ENCODE measurements around the gene CCDC24. TPM values are rescaled to one million over a fixed set of nuclear protein-coding genes. Genes with fewer than 3 reads are reported as not detected.

CCDC24 gene
- total RNA-seq, 3 donors from 2014 or later (not counting 1 experiment from before 2014, with no cell fraction given), result 3.8 to 5.2 (median 3.9) TPM

DNA sequence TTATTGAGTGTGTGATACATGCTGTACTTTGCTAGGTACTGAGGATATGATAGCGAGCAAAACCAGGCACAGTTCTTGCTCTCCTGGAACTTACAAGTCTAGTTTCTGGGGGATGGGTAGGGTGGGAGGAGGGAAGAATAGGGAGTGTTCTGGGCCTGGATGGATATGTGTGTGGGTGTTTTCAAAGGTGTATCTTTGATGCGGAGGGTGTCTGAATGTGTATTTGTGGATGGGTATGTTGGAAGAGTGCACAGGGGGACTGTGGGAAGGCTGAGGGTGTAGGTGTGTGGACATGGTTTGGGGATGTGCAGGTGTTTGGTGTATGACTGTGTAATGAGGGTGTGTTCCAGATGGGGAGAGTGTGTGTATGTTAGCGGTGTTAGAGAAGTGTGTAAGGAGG lies 26.1 kb upstream of the CCDC24 start:
- no peak for ATAC-seq
- intact Hi-C loops (cut with micrococcal nuclease), result no loop called here
- no peaks in the 10 kb centered on the region for H3K36me3 Mint-ChIP-seq
- H3K27ac ChIP-seq (ENCODE audit: low read length), result no peak overlapping the region
- no peak overlapping the region for H3K4me3 ChIP-seq (ENCODE audit: low read length)
- H3K9me3 ChIP-seq (ENCODE audit: control insufficient read depth, insufficient read depth, low read length), result no peaks in the 10 kb centered on the region
- H3K36me3 ChIP-seq (ENCODE audit: control insufficient read depth, insufficient read depth, low read length), result peaks cover 9% of the 10 kb centered on the region
- no peak overlapping the region for H3K4me3 Mint-ChIP-seq
- DNase-seq, result no peak
- H3K9me3 Mint-ChIP-seq, result no peaks in the 10 kb centered on the region
- H3K27ac Mint-ChIP-seq, result no peak overlapping the region
- H3K27me3 ChIP-seq (ENCODE audit: control insufficient read depth, insufficient read depth, low read length), result no peaks in the 10 kb centered on the region
- H3K4me1 Mint-ChIP-seq, result peaks cover 11 to 13% of the 10 kb centered on the region in 2 donors
- peaks cover 10% of the 10 kb centered on the region for H3K4me1 ChIP-seq (ENCODE audit: control insufficient read depth, insufficient read depth, low read length)
- TF ChIP-seq, protein P1, sequence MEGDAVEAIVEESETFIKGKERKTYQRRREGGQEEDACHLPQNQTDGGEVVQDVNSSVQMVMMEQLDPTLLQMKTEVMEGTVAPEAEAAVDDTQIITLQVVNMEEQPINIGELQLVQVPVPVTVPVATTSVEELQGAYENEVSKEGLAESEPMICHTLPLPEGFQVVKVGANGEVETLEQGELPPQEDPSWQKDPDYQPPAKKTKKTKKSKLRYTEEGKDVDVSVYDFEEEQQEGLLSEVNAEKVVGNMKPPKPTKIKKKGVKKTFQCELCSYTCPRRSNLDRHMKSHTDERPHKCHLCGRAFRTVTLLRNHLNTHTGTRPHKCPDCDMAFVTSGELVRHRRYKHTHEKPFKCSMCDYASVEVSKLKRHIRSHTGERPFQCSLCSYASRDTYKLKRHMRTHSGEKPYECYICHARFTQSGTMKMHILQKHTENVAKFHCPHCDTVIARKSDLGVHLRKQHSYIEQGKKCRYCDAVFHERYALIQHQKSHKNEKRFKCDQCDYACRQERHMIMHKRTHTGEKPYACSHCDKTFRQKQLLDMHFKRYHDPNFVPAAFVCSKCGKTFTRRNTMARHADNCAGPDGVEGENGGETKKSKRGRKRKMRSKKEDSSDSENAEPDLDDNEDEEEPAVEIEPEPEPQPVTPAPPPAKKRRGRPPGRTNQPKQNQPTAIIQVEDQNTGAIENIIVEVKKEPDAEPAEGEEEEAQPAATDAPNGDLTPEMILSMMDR (IDR thresholded peaks at IDR 0.05), result no peak
- no peaks in the 10 kb centered on the region for H3K27me3 Mint-ChIP-seq (ENCODE audit: low read depth in 2 of 2)
- WGBS (ENCODE audit: insufficient coverage), result 96% methylated on average over 3 of the region's 3 CpGs

DNA sequence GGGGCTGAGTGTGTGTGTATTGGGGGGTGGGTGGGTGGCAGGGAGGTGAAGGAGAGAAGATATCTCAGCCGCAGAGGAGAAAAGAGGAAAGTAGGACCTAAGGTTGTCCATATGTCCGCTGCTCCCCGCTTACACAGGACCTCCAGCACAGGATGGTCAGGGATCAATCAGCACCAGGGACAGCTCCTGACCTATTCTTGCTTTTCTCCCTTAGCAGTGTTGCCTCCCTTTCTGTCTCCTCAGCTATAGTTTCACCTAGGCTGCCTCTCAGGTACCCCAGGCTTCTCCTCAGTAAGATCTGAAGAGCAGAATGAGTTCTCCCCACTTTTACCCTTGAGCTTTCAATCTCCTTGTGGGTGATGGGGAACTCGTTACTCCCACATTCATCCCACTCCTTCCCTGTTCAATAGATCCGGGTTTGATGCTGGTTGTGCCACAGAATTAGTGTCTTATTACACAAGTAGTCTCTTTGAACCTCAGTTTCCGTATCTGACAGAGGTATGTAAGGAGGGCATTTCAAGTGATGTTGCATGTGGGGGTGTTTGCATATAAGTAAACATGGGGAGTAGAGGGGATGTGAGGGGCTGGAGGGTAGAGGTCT lies 23.0 kb upstream of the CCDC24 start:
- Mint-ChIP-seq H3K27ac (no peak overlapping the region), H3K4me1 (peaks cover 24 to 25% of the 10 kb centered on the region in 2 donors), H3K36me3 (no peaks in the 10 kb centered on the region), H3K27me3 (ENCODE audit: low read depth in 2 of 2) (no peaks in the 10 kb centered on the region), H3K9me3 (no peaks in the 10 kb centered on the region), H3K4me3 (no peak overlapping the region)
- DNase-seq, result peak in 1 of 2 donors; percentile 56
- Histone ChIP-seq H3K9me3 (ENCODE audit: control insufficient read depth, insufficient read depth, low read length) (no peaks in the 10 kb centered on the region), H3K4me1 (ENCODE audit: control insufficient read depth, insufficient read depth, low read length) (peaks cover 20% of the 10 kb centered on the region), H3K4me3 (ENCODE audit: low read length) (no peak overlapping the region), H3K27ac (ENCODE audit: low read length) (no peak overlapping the region), H3K36me3 (ENCODE audit: control insufficient read depth, insufficient read depth, low read length) (peaks cover 3% of the 10 kb centered on the region), H3K27me3 (ENCODE audit: control insufficient read depth, insufficient read depth, low read length) (no peaks in the 10 kb centered on the region)
- TF ChIP-seq, protein P1 (IDR thresholded peaks at IDR 0.05), result no peak
- no peak for ATAC-seq
- WGBS (ENCODE audit: insufficient coverage), result 94% methylated on average over 6 of the region's 6 CpGs
- intact Hi-C loops (cut with micrococcal nuclease), result no loop called here

DNA sequence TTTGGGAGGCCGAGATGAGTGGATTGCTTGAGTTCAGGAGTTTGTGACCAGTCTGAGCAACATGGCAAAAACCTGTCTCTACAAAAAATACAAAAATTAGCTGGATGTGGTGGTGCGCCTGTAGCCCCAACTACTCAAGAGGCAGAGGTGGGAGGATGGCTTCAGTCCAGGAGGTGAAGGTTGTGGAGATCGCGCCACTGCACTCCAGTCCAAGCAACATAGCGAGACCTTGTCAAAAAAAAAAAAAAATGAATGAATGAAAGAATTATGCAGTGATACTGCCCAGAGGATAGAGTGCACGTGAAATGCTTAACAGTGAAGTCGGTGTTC lies 22.0 kb upstream of the CCDC24 start:
- Histone ChIP-seq H3K4me3 (ENCODE audit: low read length) (no peak overlapping the region), H3K4me1 (ENCODE audit: control insufficient read depth, insufficient read depth, low read length) (peaks cover 26% of the 10 kb centered on the region), H3K27me3 (ENCODE audit: control insufficient read depth, insufficient read depth, low read length) (no peaks in the 10 kb centered on the region), H3K27ac (ENCODE audit: low read length) (no peak overlapping the region), H3K9me3 (ENCODE audit: control insufficient read depth, insufficient read depth, low read length) (no peaks in the 10 kb centered on the region), H3K36me3 (ENCODE audit: control insufficient read depth, insufficient read depth, low read length) (peaks cover 3% of the 10 kb centered on the region)
- no peaks in the 10 kb centered on the region for H3K36me3 Mint-ChIP-seq
- peaks cover 34% of the 10 kb centered on the region in 2 donors for H3K4me1 Mint-ChIP-seq
- ATAC-seq (no peak), DNase-seq (no peak)
- WGBS (ENCODE audit: insufficient coverage), result 65% methylated on average over 7 of the region's 7 CpGs
- intact Hi-C loops (cut with micrococcal nuclease), result loop anchor here (1.0 kb wide), 1 partner anchor 23 kb away; the partner anchor contains the start of gene IPO13
- H3K9me3 Mint-ChIP-seq, result no peaks in the 10 kb centered on the region
- peak overlapping the region; percentile 75 to 82 for H3K27ac Mint-ChIP-seq
- no peaks in the 10 kb centered on the region for H3K27me3 Mint-ChIP-seq (ENCODE audit: low read depth in 2 of 2)
- TF ChIP-seq, protein P1 (IDR thresholded peaks at IDR 0.05), result no peak
- peak overlapping the region; percentile 95 for H3K4me3 Mint-ChIP-seq
